B cell (primary cell): ENCODE data around the gene MAF.

Source experiments
- EZH2 ChIP-seq: IDR thresholded peaks from 2 replicates; pipeline ENCODE4 v1.6.1; 2012; ENCODE audit warnings: borderline replicate concordance, low read depth, mild to moderate bottlenecking, moderate library complexity, low read length; ENCODE audit not compliant: insufficient read depth, poor library complexity, severe bottlenecking
- TF ChIP-seq, protein P1 (sequence below): fragments of 200-600 bp; IDR thresholded peaks from one replicate; pipeline ENCODE4 v1.8.0; 2022; ENCODE audit warnings: antibody characterized with exemption, mild to moderate bottlenecking

DNA sequence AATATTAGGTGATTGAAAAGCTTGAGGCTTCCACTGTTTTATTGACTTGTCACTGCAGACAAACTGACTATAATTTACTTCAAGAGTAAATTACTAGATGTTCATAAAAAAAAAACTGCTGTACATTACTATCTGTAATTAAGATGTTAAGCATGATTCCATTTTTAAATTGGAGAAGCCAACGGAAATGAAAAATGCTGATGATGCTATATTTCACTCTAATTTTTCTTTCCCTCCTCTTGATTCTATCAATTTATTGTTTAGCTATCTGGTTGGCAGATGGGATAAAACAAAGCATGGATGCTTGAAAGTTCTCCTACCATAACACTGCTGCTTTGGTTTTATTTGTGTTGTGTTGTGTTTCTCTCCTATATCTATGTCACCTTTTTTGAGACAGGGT, 41.0 kb downstream of the MAF start:
- TF ChIP-seq, protein P1, sequence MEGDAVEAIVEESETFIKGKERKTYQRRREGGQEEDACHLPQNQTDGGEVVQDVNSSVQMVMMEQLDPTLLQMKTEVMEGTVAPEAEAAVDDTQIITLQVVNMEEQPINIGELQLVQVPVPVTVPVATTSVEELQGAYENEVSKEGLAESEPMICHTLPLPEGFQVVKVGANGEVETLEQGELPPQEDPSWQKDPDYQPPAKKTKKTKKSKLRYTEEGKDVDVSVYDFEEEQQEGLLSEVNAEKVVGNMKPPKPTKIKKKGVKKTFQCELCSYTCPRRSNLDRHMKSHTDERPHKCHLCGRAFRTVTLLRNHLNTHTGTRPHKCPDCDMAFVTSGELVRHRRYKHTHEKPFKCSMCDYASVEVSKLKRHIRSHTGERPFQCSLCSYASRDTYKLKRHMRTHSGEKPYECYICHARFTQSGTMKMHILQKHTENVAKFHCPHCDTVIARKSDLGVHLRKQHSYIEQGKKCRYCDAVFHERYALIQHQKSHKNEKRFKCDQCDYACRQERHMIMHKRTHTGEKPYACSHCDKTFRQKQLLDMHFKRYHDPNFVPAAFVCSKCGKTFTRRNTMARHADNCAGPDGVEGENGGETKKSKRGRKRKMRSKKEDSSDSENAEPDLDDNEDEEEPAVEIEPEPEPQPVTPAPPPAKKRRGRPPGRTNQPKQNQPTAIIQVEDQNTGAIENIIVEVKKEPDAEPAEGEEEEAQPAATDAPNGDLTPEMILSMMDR = no peak
- TF ChIP-seq EZH2 = no peak
